Measurements from ENCODE around the gene PC. TPM values are rescaled to one million over a fixed set of nuclear protein-coding genes. Genes with fewer than 3 reads are reported as not detected.

PC gene
- total RNA-seq, 1 experiment from 2014 or later = 24.5 TPM

GRCh38 chr11:66958956-66959274, 732 bp upstream of the PC start:
- ChIA-PET CTCF (no interaction called here), POLR2A (ENCODE audit: unreplicated experiment) (no interaction called here)
- Histone ChIP-seq H2AFZ (ENCODE audit: low read length) (peak overlapping the region; percentile 52), H3K36me3 (ENCODE audit: low read depth, low read length) (no peaks in the 10 kb centered on the region), H3K79me2 (ENCODE audit: low read length) (no peaks in the 10 kb centered on the region), H3K27ac (ENCODE audit: low read length) (peak overlapping the region; percentile 8; the same call in 1 of the 2 replicates), H3K9ac (ENCODE audit: low read length) (peak overlapping the region; percentile 10; the same call in 1 of the 2 replicates), H3K27me3 (ENCODE audit: low read length) (no peaks in the 10 kb centered on the region), H3K4me1 (ENCODE audit: insufficient read depth, low read length) (peaks cover 15% of the 10 kb centered on the region), H3K4me2 (ENCODE audit: low read length) (peak overlapping the region; percentile 92), H3K9me3 (ENCODE audit: low read length) (no peaks in the 10 kb centered on the region), H4K20me1 (ENCODE audit: low read length) (no peaks in the 10 kb centered on the region), H3F3A (ENCODE audit: low read length, unreplicated experiment) (no peaks in the 10 kb centered on the region), H3K9me2 (replicated peaks; ENCODE audit: low read length) (no peaks in the 10 kb centered on the region), H3K4me3 (ENCODE audit: low read length) (peak overlapping the region; percentile 72; the same call in 1 of the 2 replicates)
- TSS peak; percentile 91 for BruUV-seq (replicated peaks)
- TF ChIP-seq EZH2 (IDR thresholded peaks at IDR 0.05; ENCODE audit: low read length, unreplicated experiment) (no peak), EZH2phosphoT487 (IDR thresholded peaks at IDR 0.05; ENCODE audit: borderline replicate concordance, low read length) (no peak)
- intact Hi-C loops (cut with micrococcal nuclease) = loop anchor here (1.0 to 5.0 kb wide), 2 partner anchors 23 to 77 kb away; no protein-coding TSS in a partner anchor
- DNase-seq = no peak
- ATAC-seq = no peak

GRCh38 chr11:66957971-66958231, 282 bp downstream of the PC start:
- H3K36me3 ChIP-seq (ENCODE audit: low read depth, low read length) = no peaks in the 10 kb centered on the region
- H3K4me1 ChIP-seq (ENCODE audit: insufficient read depth, low read length) = peaks cover 15% of the 10 kb centered on the region
- no peaks in the 10 kb centered on the region for H3K79me2 ChIP-seq (ENCODE audit: low read length)
- POLR2A ChIA-PET (ENCODE audit: unreplicated experiment) = no interaction called here
- peak overlapping the region; percentile 82 for H2AFZ ChIP-seq (ENCODE audit: low read length)
- intact Hi-C loops (cut with micrococcal nuclease) = loop anchor here (1.0 to 5.0 kb wide), 2 partner anchors 24 to 76 kb away; no protein-coding TSS in a partner anchor
- H3K9me2 ChIP-seq (replicated peaks; ENCODE audit: low read length) = no peaks in the 10 kb centered on the region
- ATAC-seq (peak; percentile 51), DNase-seq (no peak)
- H3K4me3 ChIP-seq (ENCODE audit: low read length) = peak overlapping the region; percentile 72
- BruUV-seq (replicated peaks) = no TSS peak
- no peak overlapping the region for H3K27ac ChIP-seq (ENCODE audit: low read length)
- no peak for TF ChIP-seq CTCF (conservative IDR thresholded peaks at IDR 0.05; ENCODE audit: low read depth, low read length)
- no peak for TF ChIP-seq EZH2phosphoT487 (IDR thresholded peaks at IDR 0.05; ENCODE audit: borderline replicate concordance, low read length)
- TF ChIP-seq EZH2 (IDR thresholded peaks at IDR 0.05; ENCODE audit: low read length, unreplicated experiment) = no peak
- H4K20me1 ChIP-seq (ENCODE audit: low read length) = no peaks in the 10 kb centered on the region
- no peaks in the 10 kb centered on the region for H3F3A ChIP-seq (ENCODE audit: low read length, unreplicated experiment)
- peak overlapping the region; percentile 92 for H3K4me2 ChIP-seq (ENCODE audit: low read length)
- CTCF ChIA-PET = interaction anchor here (0.5 kb wide), 1 partner anchor 159 kb away, joined by 3 read pairs; no protein-coding TSS in a partner anchor
- no peaks in the 10 kb centered on the region for H3K9me3 ChIP-seq (ENCODE audit: low read length)
- H3K27me3 ChIP-seq (ENCODE audit: low read length) = no peaks in the 10 kb centered on the region
- peak overlapping the region; percentile 42 for H3K9ac ChIP-seq (ENCODE audit: low read length)

- Histone ChIP-seq H3K9ac (ENCODE audit: low read length) (no peak overlapping the region), H2AFZ (ENCODE audit: low read length) (no peak overlapping the region), H3K27ac (ENCODE audit: low read length) (no peak overlapping the region), H3F3A (ENCODE audit: low read length, unreplicated experiment) (no peaks in the 10 kb centered on the region), H3K27me3 (ENCODE audit: low read length) (no peaks in the 10 kb centered on the region), H3K9me2 (replicated peaks; ENCODE audit: low read length) (no peaks in the 10 kb centered on the region), H3K4me1 (ENCODE audit: insufficient read depth, low read length) (peaks cover 15% of the 10 kb centered on the region), H3K79me2 (ENCODE audit: low read length) (no peaks in the 10 kb centered on the region), H4K20me1 (ENCODE audit: low read length) (no peaks in the 10 kb centered on the region), H3K4me2 (ENCODE audit: low read length) (peak overlapping the region; percentile 92), H3K4me3 (ENCODE audit: low read length) (peak overlapping the region; percentile 72; the same call in 1 of the 2 replicates), H3K36me3 (ENCODE audit: low read depth, low read length) (no peaks in the 10 kb centered on the region), H3K9me3 (ENCODE audit: low read length) (no peaks in the 10 kb centered on the region)
- TSS peak; percentile 64 for BruUV-seq (replicated peaks)
- intact Hi-C loops (cut with micrococcal nuclease) = loop anchor here (5.0 kb wide), 1 partner anchor 74 kb away; no protein-coding TSS in a partner anchor
- no peak for ATAC-seq
- DNase-seq = no peak
- TF ChIP-seq CTCF (conservative IDR thresholded peaks at IDR 0.05; ENCODE audit: low read depth, low read length) (no peak), EZH2 (IDR thresholded peaks at IDR 0.05; ENCODE audit: low read length, unreplicated experiment) (no peak), EZH2phosphoT487 (IDR thresholded peaks at IDR 0.05; ENCODE audit: borderline replicate concordance, low read length) (no peak)
- POLR2A ChIA-PET (ENCODE audit: unreplicated experiment) = no interaction called here
- CTCF ChIA-PET = no interaction called here
These were observed 1.4 kb downstream of the PC start for GRCh38 chr11:66956689-66957290.

Measured in PC-3 (cell line).